Left renal cortex interstitium (tissue), 4 donors: Measurements from ENCODE around the gene HSFY2. TPM values are rescaled to one million over a fixed set of nuclear protein-coding genes. Genes with fewer than 3 reads are reported as not detected.
"Not testable (repeated sequence)": the region's sequence is repeated elsewhere in the genome, so short reads cannot be mapped to it uniquely, and the experiment has no call there.

Source experiments
- DNase-seq, 4 donors: peaks; one replicate each; pipeline ENCODE4 v3.0.0-alpha.2; 2013; ENCODE audit warnings: low read depth in 4 of 4, low spot score in 2 of 4, missing footprints in 1 of 4
- polyA plus RNA-seq, 4 donors: library from polyadenylated mRNA; unstranded; fragments of 120-200 nt; gene quantifications; one replicate each; pipeline ENCODE4 v1.2.1, GENCODE V29; 2013; ENCODE audit not compliant: insufficient read length in 4 of 4

Gene HSFY2, protein sequence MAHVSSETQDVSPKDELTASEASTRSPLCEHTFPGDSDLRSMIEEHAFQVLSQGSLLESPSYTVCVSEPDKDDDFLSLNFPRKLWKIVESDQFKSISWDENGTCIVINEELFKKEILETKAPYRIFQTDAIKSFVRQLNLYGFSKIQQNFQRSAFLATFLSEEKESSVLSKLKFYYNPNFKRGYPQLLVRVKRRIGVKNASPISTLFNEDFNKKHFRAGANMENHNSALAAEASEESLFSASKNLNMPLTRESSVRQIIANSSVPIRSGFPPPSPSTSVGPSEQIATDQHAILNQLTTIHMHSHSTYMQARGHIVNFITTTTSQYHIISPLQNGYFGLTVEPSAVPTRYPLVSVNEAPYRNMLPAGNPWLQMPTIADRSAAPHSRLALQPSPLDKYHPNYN
- polyA plus RNA-seq, result under 1 TPM in 3 of 4 donors, not detected in 1; 0.46 to 0.99 (median 0.61) TPM

DNA sequence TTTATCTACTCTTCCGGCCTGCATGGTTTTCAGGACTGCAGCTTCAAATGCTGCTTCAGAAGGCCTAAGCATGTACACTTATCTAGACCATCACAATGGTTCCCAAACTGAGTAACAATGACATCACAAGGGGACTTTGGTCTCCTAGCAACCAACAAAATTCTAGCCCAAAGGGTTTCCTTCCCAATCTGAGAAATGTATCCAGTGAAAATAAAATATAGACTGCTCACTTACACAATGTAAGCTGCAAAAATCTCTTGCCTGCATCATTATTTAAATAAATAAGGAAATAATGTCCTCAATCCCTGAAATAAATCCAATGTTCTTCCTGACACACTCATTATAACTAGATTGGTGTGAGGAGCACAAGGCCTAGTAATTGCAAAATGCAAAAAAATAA, at the start of gene HSFY2:
HSFY2 (minus strand) TSS at position 101 of the 400 bp plus-strand sequence. CDS start 117 bp downstream, outside the sequence.
- not testable (repeated sequence) for DNase-seq

DNA sequence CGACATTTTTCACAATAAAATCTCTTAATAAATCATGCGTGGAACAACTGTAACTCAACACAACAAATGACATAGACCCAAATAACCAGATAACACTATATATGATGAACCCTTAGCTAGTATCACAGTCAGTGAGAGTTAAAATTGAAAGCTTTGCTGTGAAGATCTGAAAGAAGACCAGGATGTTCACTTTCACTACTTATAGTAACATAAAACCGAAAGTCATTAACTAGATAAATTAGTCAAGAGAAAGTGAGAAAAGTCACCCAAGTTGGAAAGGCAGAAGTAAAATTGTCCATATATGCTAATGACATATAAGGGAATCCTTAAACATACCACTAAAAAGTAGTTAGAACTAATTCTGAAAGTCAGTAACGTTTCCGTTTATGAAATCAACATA, 42.2 kb upstream of the HSFY2 start:
- DNase-seq, result not testable (repeated sequence)

DNA sequence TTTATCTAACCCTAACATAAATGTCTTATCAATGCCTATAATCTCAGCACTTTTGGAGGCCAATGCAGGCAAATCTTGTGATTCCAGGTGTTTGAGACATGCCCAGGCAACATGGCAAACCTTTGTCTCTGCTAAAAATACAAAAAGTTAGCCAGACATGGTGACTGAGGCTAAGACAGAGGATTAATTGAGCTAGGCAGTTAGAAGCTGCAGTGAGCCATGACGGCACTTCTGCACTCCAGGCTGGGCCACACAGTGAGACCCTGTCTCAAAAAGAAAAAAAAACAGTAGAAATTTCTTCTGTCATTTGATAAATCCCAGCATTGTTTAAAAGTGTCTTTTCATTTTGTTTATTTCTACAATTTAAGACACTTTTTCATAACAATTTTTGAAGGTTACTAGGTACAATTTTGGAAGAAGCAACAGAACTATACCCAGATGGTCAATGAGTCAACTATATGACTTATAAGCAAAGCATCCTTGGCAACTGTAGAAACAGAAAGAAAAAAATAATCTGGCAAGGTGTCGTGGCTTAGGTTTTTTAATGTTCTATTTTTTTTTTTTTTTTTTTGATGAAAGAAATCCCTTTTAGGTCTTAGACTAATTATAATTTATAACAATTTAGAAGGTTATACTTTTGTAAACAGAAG, 15.3 kb upstream of the HSFY2 start:
- not testable (repeated sequence) for DNase-seq

DNA sequence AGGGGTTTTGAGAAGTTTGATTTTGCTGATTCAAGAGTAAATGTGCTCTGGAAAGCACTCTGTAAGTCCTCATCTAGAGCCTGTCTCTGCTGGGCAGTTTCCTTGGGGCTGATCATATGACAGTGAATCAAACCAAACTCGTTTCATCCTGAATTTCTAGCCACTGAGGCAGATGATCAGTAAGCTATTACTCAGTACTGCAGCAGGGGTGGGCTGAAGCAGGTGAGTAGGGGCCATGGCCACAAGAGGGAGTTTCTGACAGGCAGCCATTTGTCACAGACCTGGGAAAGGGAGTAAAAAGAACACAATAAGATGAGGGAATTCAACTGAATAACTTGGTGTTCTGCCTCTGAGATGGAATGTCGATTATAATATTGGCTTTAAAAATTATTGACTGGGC, 19.5 kb downstream of the HSFY2 start:
- DNase-seq, result not testable (repeated sequence)

DNA sequence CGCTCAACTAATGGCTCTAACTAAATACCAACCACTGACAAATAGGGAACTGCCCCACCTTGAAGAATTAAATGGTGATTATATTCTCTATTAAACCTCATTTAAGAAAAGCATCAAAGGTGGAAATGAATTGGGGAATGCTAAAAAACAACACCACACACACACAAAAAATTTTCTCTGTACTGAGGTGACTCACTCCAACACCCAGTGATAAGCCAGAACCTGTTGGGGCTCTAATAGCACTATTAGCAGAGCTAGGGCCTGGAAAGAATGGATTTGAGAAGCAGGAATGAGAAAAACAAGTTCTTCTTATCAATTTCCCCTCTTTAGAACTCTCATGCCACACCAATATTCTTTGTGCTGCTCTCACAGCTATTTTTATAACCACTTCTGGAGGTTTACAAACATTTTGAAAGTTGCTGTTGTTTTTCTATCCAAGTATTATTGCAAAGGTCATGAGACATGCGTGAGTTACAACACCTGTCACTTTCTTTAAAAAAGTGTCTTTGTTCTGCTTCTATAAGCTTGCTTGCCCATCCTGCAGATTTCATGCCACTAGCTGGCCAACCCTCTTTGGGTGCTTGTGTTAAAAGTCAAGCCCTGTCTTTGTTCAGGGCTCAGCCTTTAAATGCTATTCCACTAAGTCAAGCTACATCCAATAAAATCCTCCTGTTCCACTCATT, 20.3 kb downstream of the HSFY2 start:
- not testable (repeated sequence) for DNase-seq

DNA sequence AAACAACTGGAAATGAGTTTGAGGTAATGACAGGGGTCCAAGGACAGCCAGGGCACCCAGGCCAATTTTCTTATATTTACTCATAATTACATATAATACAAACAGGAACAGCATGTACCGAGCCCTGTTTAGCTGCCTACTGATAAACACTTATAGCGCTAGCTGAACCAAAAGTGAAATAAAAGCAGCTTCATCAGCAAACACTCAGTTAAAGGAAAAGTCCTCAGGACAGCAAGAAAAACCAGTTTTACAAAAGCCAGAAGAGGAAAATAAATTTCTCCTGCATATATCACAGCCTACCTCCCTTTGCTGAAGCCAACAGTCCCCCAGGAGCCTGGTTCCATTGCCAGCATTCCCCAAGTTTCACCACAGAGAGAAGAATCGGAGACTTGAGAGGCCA, 49.8 kb downstream of the HSFY2 start:
- not testable (repeated sequence) for DNase-seq

Other genes starting within 250 kb of the HSFY2 start
- under 1 TPM in 3 of 4 donors, not detected in 1; 0.16 to 0.17 (median 0.17) TPM for gene HSFY1, start 227.0 kb downstream of the HSFY2 start, polyA plus RNA-seq